GM19468 (cell line): ENCODE data around the gene PADI3.

ENCODE experiments used
- ATAC-seq: cut with Tn5 transposase; IDR thresholded peaks from one replicate; pipeline ENCODE4 v1.9.1; 2021; ENCODE audit warnings: mild to moderate bottlenecking, moderate library complexity, moderate number of reproducible peaks; ENCODE audit not compliant: unreplicated experiment; ENCODE audit errors: extremely low read depth

Gene PADI3

GRCh38 chr1:17248781-17249180 lies at the start of gene PADI3:
Gene PADI3 (plus strand): TSS chr1:17249098. CDS start chr1:17249138, 40 bp downstream.
- no peak for ATAC-seq

- no peak for ATAC-seq
Observed at GRCh38 chr1:17199267-17200044, 49.4 kb upstream of the PADI3 start.

GRCh38 chr1:17200246-17200645 lies 48.7 kb upstream of the PADI3 start:
- no peak for ATAC-seq

GRCh38 chr1:17200756-17201155 lies 48.1 kb upstream of the PADI3 start:
- no peak for ATAC-seq

GRCh38 chr1:17201201-17202021 lies 47.5 kb upstream of the PADI3 start:
- no peak for ATAC-seq

- no peak for ATAC-seq
Observed at GRCh38 chr1:17204546-17205440, 44.1 kb upstream of the PADI3 start, which contains the start of gene PADI1. Gene PADI1 (plus strand): TSS chr1:17205128. CDS start chr1:17205218, 90 bp downstream.

GRCh38 chr1:17205652-17206051 lies 43.2 kb upstream of the PADI3 start:
- ATAC-seq: no peak

GRCh38 chr1:17206196-17206595 lies 42.7 kb upstream of the PADI3 start:
- no peak for ATAC-seq

- ATAC-seq: no peak
Observed at GRCh38 chr1:17207046-17207445, 41.9 kb upstream of the PADI3 start.

- ATAC-seq: no peak
Observed at GRCh38 chr1:17207540-17207939, 41.4 kb upstream of the PADI3 start.

- no peak for ATAC-seq
Observed at GRCh38 chr1:17207966-17208418, 40.9 kb upstream of the PADI3 start.

- ATAC-seq: no peak
Observed at GRCh38 chr1:17208546-17208945, 40.4 kb upstream of the PADI3 start.

GRCh38 chr1:17209430-17209829 lies 39.5 kb upstream of the PADI3 start:
- no peak for ATAC-seq

GRCh38 chr1:17210176-17210575 lies 38.7 kb upstream of the PADI3 start:
- no peak for ATAC-seq

- no peak for ATAC-seq
Observed at GRCh38 chr1:17211377-17211776, 37.5 kb upstream of the PADI3 start.

GRCh38 chr1:17212009-17212408 lies 36.9 kb upstream of the PADI3 start:
- ATAC-seq: no peak

- no peak for ATAC-seq
Observed at GRCh38 chr1:17212487-17213121, 36.3 kb upstream of the PADI3 start.

GRCh38 chr1:17213148-17213781 lies 35.6 kb upstream of the PADI3 start:
- no peak for ATAC-seq

GRCh38 chr1:17213782-17214148 lies 35.1 kb upstream of the PADI3 start:
- ATAC-seq: no peak
